ENCODE results near the gene CNTNAP2. TPM values are rescaled to one million over a fixed set of nuclear protein-coding genes. Genes with fewer than 3 reads are reported as not detected.

Gene CNTNAP2
- total and polyA plus RNA-seq, 2 of the 13 experiments (the other 11 are each of a cell fraction or from before 2014, with no cell fraction given): 0.40 to 0.42 TPM

DNA sequence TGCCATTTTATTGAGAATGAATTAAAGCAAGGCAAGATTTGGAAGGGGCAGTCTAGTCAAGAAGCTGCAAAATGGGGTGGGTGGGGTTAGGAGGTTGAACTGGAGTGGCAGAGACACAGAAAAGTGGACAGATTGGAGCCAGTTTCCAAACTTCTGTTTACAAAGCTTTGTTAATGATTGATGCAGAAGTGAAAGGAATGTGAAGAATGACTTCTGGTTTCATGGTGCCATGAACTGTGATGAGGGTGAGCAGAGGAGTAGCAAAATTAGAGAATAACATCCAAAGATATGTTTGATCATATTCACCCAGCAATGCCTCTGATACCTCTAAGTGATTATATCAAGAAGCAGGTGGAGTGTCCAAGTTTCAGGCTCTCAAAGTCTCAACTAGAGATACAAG is 1356.0 kb downstream of the CNTNAP2 start:
- Histone ChIP-seq H4K20me1 (ENCODE audit: insufficient read depth, low read length) (no peaks in the 10 kb centered on the region), H3K79me2 (ENCODE audit: insufficient read depth, low read length) (no peaks in the 10 kb centered on the region), H3K9ac (ENCODE audit: insufficient read depth, low read depth, low read length) (no peak overlapping the region), H2AFZ (ENCODE audit: low read length) (no peak overlapping the region), H3K27ac (ENCODE audit: extremely low read length, insufficient read depth, low read length) (no peak overlapping the region), H3K9me3 (ENCODE audit: low read length) (peaks cover 41% of the 10 kb centered on the region), H3K27me3 (ENCODE audit: control insufficient read depth in 1 of 2, insufficient read depth in 2 of 2, low read length in 2 of 2) (no peaks in the 10 kb centered on the region), H3K36me3 (replicated peaks in 1 of 2; ENCODE audit: control insufficient read depth in 1 of 2, insufficient read depth in 2 of 2, low read length in 2 of 2) (no peaks in the 10 kb centered on the region), H3K4me1 (ENCODE audit: insufficient read depth, low read length) (no peaks in the 10 kb centered on the region), H3K4me3 (replicated peaks in 1 of 3; ENCODE audit: insufficient read depth in 1 of 3, low read depth in 2 of 3, low read length in 3 of 3) (no peak overlapping the region), H3K4me2 (ENCODE audit: low read depth, low read length) (no peak overlapping the region)
- no TSS peak for BruUV-seq (replicated peaks)
- CTCF ChIA-PET (ENCODE audit: low intra/inter-chr PET ratio, low total read pairs): no interaction called here
- POLR2A ChIA-PET: no interaction called here
- DNase-seq (ENCODE audit: low spot score): no peak
- no peak for TF ChIP-seq SPEN (CRISPR knock-in tag; IDR thresholded peaks at IDR 0.05; ENCODE audit: low read depth)
- TF ChIP-seq NFATC3 (CRISPR knock-in tag; IDR thresholded peaks at IDR 0.05): no peak
- no peak for TF ChIP-seq GFI1 (CRISPR knock-in tag; IDR thresholded peaks at IDR 0.05; ENCODE audit: borderline replicate concordance)
- no peak for TF ChIP-seq ZNF572 (CRISPR knock-in tag; IDR thresholded peaks at IDR 0.05)
- TF ChIP-seq HMG20B (CRISPR knock-in tag; conservative IDR thresholded peaks at IDR 0.05): no peak
- no peak for TF ChIP-seq AHDC1 (CRISPR knock-in tag; IDR thresholded peaks at IDR 0.05; ENCODE audit: borderline replicate concordance)
- TF ChIP-seq ZNF562 (CRISPR knock-in tag; IDR thresholded peaks at IDR 0.05; ENCODE audit: borderline replicate concordance): no peak
- no peak for TF ChIP-seq DMAP1 (CRISPR knock-in tag; IDR thresholded peaks at IDR 0.05)
- no peak for TF ChIP-seq ZNF512 (CRISPR knock-in tag; IDR thresholded peaks at IDR 0.05)
- TF ChIP-seq ZMAT3 (CRISPR knock-in tag; conservative IDR thresholded peaks at IDR 0.05): no peak
- no peak for TF ChIP-seq RXRA (CRISPR knock-in tag; IDR thresholded peaks at IDR 0.05)
- no peak for ATAC-seq
- FAIRE-seq: no peak
- intact Hi-C loops (cut with micrococcal nuclease; ENCODE audit: unreplicated experiment) (no loop called here), in situ Hi-C loops (cut with HindIII; ENCODE audit: extremely low pct_ligation_motif_present, low pct_unique_long_range_greater_than_20kb) (no loop called here)
